Osteocyte (in vitro differentiated cells): Measurements from ENCODE around the gene PPP1R2. TPM values are rescaled to one million over a fixed set of nuclear protein-coding genes. Genes with fewer than 3 reads are reported as not detected.
"Not testable (repeated sequence)": the region's sequence is repeated elsewhere in the genome, so short reads cannot be mapped to it uniquely, and the experiment has no call there.

Source experiments
- DNase-seq: peaks from one replicate; pipeline ENCODE4 v3.0.0; 2021; ENCODE audit warnings: mixed read lengths; ENCODE audit not compliant: unreplicated experiment; ENCODE audit errors: extremely low spot score
- H3K27ac Mint-ChIP-seq: one replicate; pipeline ENCODE4 v1.8.0; 2021; ENCODE audit warnings: mild to moderate bottlenecking, mixed read lengths; ENCODE audit not compliant: unreplicated experiment
- H3K27me3 Mint-ChIP-seq: one replicate; pipeline ENCODE4 v1.8.0; 2021; ENCODE audit warnings: mixed read lengths; ENCODE audit not compliant: unreplicated experiment
- H3K36me3 Mint-ChIP-seq: one replicate; pipeline ENCODE4 v1.8.0; 2021; ENCODE audit warnings: mixed read lengths; ENCODE audit not compliant: unreplicated experiment
- H3K4me1 Mint-ChIP-seq: one replicate; pipeline ENCODE4 v1.8.0; 2021; ENCODE audit warnings: mixed read lengths; ENCODE audit not compliant: unreplicated experiment
- H3K4me3 Mint-ChIP-seq: one replicate; pipeline ENCODE4 v1.8.0; 2021; ENCODE audit warnings: mild to moderate bottlenecking, moderate library complexity, mixed read lengths; ENCODE audit not compliant: unreplicated experiment
- H3K9me3 Mint-ChIP-seq: one replicate; pipeline ENCODE4 v1.8.0; 2021; ENCODE audit warnings: mixed read lengths; ENCODE audit not compliant: unreplicated experiment
- CTCF ChIP-seq: fragments of 200-600 bp; sonication (generic); IDR thresholded peaks from 2 replicates; pipeline ENCODE4 v1.5.0; 2021; ENCODE audit warnings: antibody characterized with exemption, mild to moderate bottlenecking, moderate library complexity
- total RNA-seq: library from RNA; stranded (reverse); gene quantifications from 2 replicates; pipeline ENCODE4 v1.2.1, GENCODE V29; 2021

PPP1R2 gene
- total RNA-seq, 1 donor from 2014 or later = 42.2 TPM

GRCh38 chr3:195524171-195524896 is 18.8 kb downstream of the PPP1R2 start:
- H3K4me1 Mint-ChIP-seq = peaks cover 2% of the 10 kb centered on the region
- H3K4me3 Mint-ChIP-seq = no peak overlapping the region
- no peak overlapping the region for H3K27ac Mint-ChIP-seq
- H3K36me3 Mint-ChIP-seq = peaks cover 9% of the 10 kb centered on the region
- no peak for DNase-seq
- no peaks in the 10 kb centered on the region for H3K9me3 Mint-ChIP-seq
- H3K27me3 Mint-ChIP-seq = no peaks in the 10 kb centered on the region
- TF ChIP-seq CTCF = no peak

- Mint-ChIP-seq H3K27me3 (no peaks in the 10 kb centered on the region), H3K9me3 (no peaks in the 10 kb centered on the region), H3K36me3 (peaks cover 8% of the 10 kb centered on the region), H3K4me3 (no peak overlapping the region), H3K4me1 (peaks cover 2% of the 10 kb centered on the region), H3K27ac (no peak overlapping the region)
- TF ChIP-seq CTCF = peak; percentile 71
- no peak for DNase-seq
Measured at GRCh38 chr3:195522254-195523023, 20.7 kb downstream of the PPP1R2 start.

GRCh38 chr3:195517030-195517429 is 26.1 kb downstream of the PPP1R2 start:
- Mint-ChIP-seq H3K27me3 (no peaks in the 10 kb centered on the region), H3K4me1 (no peaks in the 10 kb centered on the region), H3K27ac (no peak overlapping the region), H3K36me3 (peaks cover 32% of the 10 kb centered on the region), H3K4me3 (no peak overlapping the region), H3K9me3 (no peaks in the 10 kb centered on the region)
- no peak for DNase-seq
- TF ChIP-seq CTCF = no peak

GRCh38 chr3:195514610-195515235 is 28.4 kb downstream of the PPP1R2 start:
- not testable (repeated sequence) for H3K9me3 Mint-ChIP-seq, H3K27ac Mint-ChIP-seq, H3K27me3 Mint-ChIP-seq, H3K4me3 Mint-ChIP-seq, H3K4me1 Mint-ChIP-seq, DNase-seq
- peaks cover 32% of the 10 kb centered on the region for H3K36me3 Mint-ChIP-seq

- no peaks in the 10 kb centered on the region for H3K9me3 Mint-ChIP-seq
- no peak overlapping the region for H3K4me3 Mint-ChIP-seq
- H3K27ac Mint-ChIP-seq = no peak overlapping the region
- DNase-seq = no peak
- no peak for TF ChIP-seq CTCF
- peaks cover 30% of the 10 kb centered on the region for H3K36me3 Mint-ChIP-seq
- H3K4me1 Mint-ChIP-seq = no peaks in the 10 kb centered on the region
- no peaks in the 10 kb centered on the region for H3K27me3 Mint-ChIP-seq
Measured at GRCh38 chr3:195512798-195513345, 30.3 kb downstream of the PPP1R2 start.
